WTC11 (cell line): ENCODE results near the gene PLK3. TPM values are rescaled to one million over a fixed set of nuclear protein-coding genes. Genes with fewer than 3 reads are reported as not detected.

ENCODE experiments used
- ATAC-seq: fragments of 200-7000 bp; cut with Tn5 transposase; 2 replicates; pipeline ENCODE4 v1.10.0; 2021; ENCODE audit warnings: mild to moderate bottlenecking, moderate library complexity
- CTCF ChIA-PET: fragments of 300-600 bp; sonication (Branson Sonifier 250); formaldehyde crosslinking; loops from one replicate; lab custom pipeline; 2021; ENCODE audit warnings: antibody characterized with exemption; lab: Charles Lee
- POLR2A ChIA-PET: fragments of 350-600 bp; sonication (Branson Sonifier 250); formaldehyde crosslinking; loops from one replicate; lab custom pipeline; 2021; ENCODE audit warnings: antibody characterized with exemption; lab: Charles Lee
- DNase-seq: peaks from one replicate; pipeline ENCODE4 v3.0.0; 2021; ENCODE audit warnings: low spot score
- H3K27ac Mint-ChIP-seq: 2 replicates; pipeline ENCODE4 v1.8.0; 2021; ENCODE audit warnings: mixed read lengths
- H3K27me3 Mint-ChIP-seq: 2 replicates; pipeline ENCODE4 v1.8.0; 2021; ENCODE audit warnings: low read depth, mild to moderate bottlenecking, moderate library complexity, mixed read lengths
- H3K36me3 Mint-ChIP-seq: 2 replicates; pipeline ENCODE4 v1.8.0; 2021; ENCODE audit warnings: mixed read lengths
- H3K4me1 Mint-ChIP-seq: 2 replicates; pipeline ENCODE4 v1.8.0; 2022; ENCODE audit warnings: mixed read lengths
- H3K4me3 Mint-ChIP-seq: 2 replicates; pipeline ENCODE4 v1.8.0; 2021; ENCODE audit warnings: mild to moderate bottlenecking, moderate library complexity, mixed read lengths
- H3K9me3 Mint-ChIP-seq: 2 replicates; pipeline ENCODE4 v1.8.0; 2021; ENCODE audit warnings: mixed read lengths
- CREB1 ChIP-seq: sonication (generic); formaldehyde crosslinking; IDR thresholded peaks from 2 replicates; pipeline ENCODE4 v1.8.0; 2023; ENCODE audit warnings: mild to moderate bottlenecking, missing genetic modification reagents
- ERG ChIP-seq: fragments of 250-450 bp; sonication (Bioruptor Pico); IDR thresholded peaks from 2 replicates; pipeline ENCODE4 v1.8.0; 2021; ENCODE audit warnings: mild to moderate bottlenecking
- IRF2 ChIP-seq: sonication (generic); formaldehyde crosslinking; IDR thresholded peaks from 2 replicates; pipeline ENCODE4 v1.8.0; 2022; ENCODE audit warnings: low read depth, missing genetic modification reagents, borderline replicate concordance
- NFE2L1 ChIP-seq: sonication (generic); formaldehyde crosslinking; IDR thresholded peaks from 2 replicates; pipeline ENCODE4 v1.8.1; 2023; ENCODE audit warnings: missing genetic modification reagents
- NR3C1 ChIP-seq: sonication (generic); formaldehyde crosslinking; conservative IDR thresholded peaks from 2 replicates; pipeline ENCODE4 v1.8.1; 2023; ENCODE audit warnings: low read depth, mild to moderate bottlenecking, missing genetic modification reagents
- PRDM15 ChIP-seq: sonication (generic); formaldehyde crosslinking; IDR thresholded peaks from 2 replicates; pipeline ENCODE4 v1.8.0; 2022; ENCODE audit warnings: missing genetic modification reagents
- RELA ChIP-seq: sonication (generic); formaldehyde crosslinking; IDR thresholded peaks from 2 replicates; pipeline ENCODE4 v1.8.1; 2022; ENCODE audit warnings: missing genetic modification reagents, mild to moderate bottlenecking, borderline replicate concordance
- RORB ChIP-seq: fragments of 250-450 bp; sonication (Bioruptor Pico); IDR thresholded peaks from 2 replicates; pipeline ENCODE4 v1.9.0; 2021; ENCODE audit warnings: mild to moderate bottlenecking
- SOX15 ChIP-seq: fragments of 250-450 bp; sonication (Bioruptor Pico); IDR thresholded peaks from 2 replicates; pipeline ENCODE4 v1.9.0; 2021; ENCODE audit warnings: mild to moderate bottlenecking
- ZNF138 ChIP-seq: sonication (generic); formaldehyde crosslinking; conservative IDR thresholded peaks from 2 replicates; pipeline ENCODE4 v1.8.1; 2022; ENCODE audit warnings: mild to moderate bottlenecking, moderate library complexity, missing genetic modification reagents
- ZNF232 ChIP-seq: sonication (generic); formaldehyde crosslinking; IDR thresholded peaks from 2 replicates; pipeline ENCODE4 v1.8.0; 2022; ENCODE audit warnings: mild to moderate bottlenecking, missing genetic modification reagents
- ZNF416 ChIP-seq: fragments of 250-450 bp; sonication (Bioruptor Pico); IDR thresholded peaks from 2 replicates; pipeline ENCODE4 v1.9.0; 2021; ENCODE audit warnings: mild to moderate bottlenecking, inconsistent platforms
- total RNA-seq: library from RNA; stranded (reverse); gene quantifications from 3 replicates; pipeline ENCODE4 v1.2.3, GENCODE V29; 2021
- TF ChIP-seq, protein P1 (sequence below): sonication (generic); formaldehyde crosslinking; IDR thresholded peaks from 2 replicates; pipeline ENCODE4 v1.8.1; 2023; ENCODE audit warnings: mild to moderate bottlenecking, moderate library complexity, missing genetic modification reagents
- TF ChIP-seq, protein P2 (sequence below): sonication (generic); formaldehyde crosslinking; IDR thresholded peaks from 2 replicates; pipeline ENCODE4 v1.8.0; 2022; ENCODE audit warnings: mild to moderate bottlenecking, missing genetic modification reagents
- TF ChIP-seq, protein P3 (sequence below): fragments of 250-450 bp; sonication (Bioruptor Pico); IDR thresholded peaks from 2 replicates; pipeline ENCODE4 v2.1.2; 2022; ENCODE audit warnings: mild to moderate bottlenecking, moderate library complexity
- TF ChIP-seq, protein P4 (sequence below): fragments of 250-450 bp; sonication (Bioruptor Pico); IDR thresholded peaks from 2 replicates; pipeline ENCODE4 v1.9.0; 2021; ENCODE audit warnings: mild to moderate bottlenecking
- TF ChIP-seq, protein P5 (sequence below): sonication (generic); formaldehyde crosslinking; IDR thresholded peaks from 2 replicates; pipeline ENCODE4 v1.8.1; 2022; ENCODE audit warnings: mild to moderate bottlenecking, missing genetic modification reagents, moderate library complexity, borderline replicate concordance

The PLK3 gene
- total RNA-seq, 1 experiment from 2014 or later, result 16.4 TPM

DNA sequence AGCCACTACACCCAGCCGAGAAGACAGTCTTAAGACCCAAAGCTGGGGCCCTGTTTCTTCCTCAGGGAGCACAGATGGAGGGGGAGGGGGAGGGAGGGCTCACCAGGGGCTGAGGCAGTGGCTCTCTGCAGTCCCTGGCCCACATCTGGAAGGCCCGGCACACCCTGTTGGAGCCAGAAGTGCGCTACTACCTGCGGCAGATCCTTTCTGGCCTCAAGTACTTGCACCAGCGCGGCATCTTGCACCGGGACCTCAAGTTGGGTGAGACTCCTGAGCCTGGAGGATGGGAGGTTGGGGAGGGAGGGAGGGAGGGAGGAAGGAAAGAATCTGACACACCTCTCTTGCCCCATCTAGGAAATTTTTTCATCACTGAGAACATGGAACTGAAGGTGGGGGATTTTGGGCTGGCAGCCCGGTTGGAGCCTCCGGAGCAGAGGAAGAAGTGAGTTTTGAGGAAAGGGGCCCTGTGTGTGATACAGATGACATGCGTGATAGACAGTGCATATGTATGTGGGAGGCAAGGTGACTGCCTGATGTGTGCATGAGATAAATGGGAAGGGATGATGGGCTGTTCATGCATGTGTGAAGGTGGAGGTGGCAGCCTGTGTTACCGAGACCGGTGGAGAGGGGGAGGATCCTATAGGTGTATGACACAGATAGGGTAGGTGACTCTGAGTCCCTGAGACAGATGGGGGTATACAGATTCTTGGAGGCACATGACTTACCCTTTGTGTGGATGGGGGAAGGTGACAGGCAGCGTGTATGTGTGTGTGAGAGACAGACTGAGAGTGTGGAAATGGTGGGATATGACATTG is 1.5 kb downstream of the PLK3 start:
- no peak for ATAC-seq
- Mint-ChIP-seq H3K27me3 (peaks cover 3% of the 10 kb centered on the region; the same call in 1 of the 2 replicates), H3K36me3 (peaks cover 18% of the 10 kb centered on the region), H3K4me3 (peak overlapping the region; percentile 79), H3K27ac (peak overlapping the region; percentile 5; the same call in 1 of the 2 replicates), H3K4me1 (peaks cover 18% of the 10 kb centered on the region), H3K9me3 (no peaks in the 10 kb centered on the region)
- CTCF ChIA-PET, result interaction anchor here (0.5 to 3.3 kb wide), 8 partner anchors 11 to 209 kb away, joined by 3 to 35 read pairs (median 10); partner anchors contain the start of gene HECTD3
- DNase-seq, result no peak
- POLR2A ChIA-PET, result interaction anchor here (2.0 to 4.3 kb wide), 2 partner anchors 7 to 12 kb away, joined by 24 to 43 read pairs; partner anchors contain the start of gene BTBD19
- TF ChIP-seq CREB1 (no peak), RELA (CRISPR knock-in tag) (no peak), NR3C1 (CRISPR knock-in tag) (no peak), ERG (CRISPR knock-in tag) (no peak), PRDM15 (no peak), SOX15 (CRISPR knock-in tag) (no peak), NFE2L1 (CRISPR knock-in tag) (no peak), IRF2 (CRISPR knock-in tag) (no peak)
- TF ChIP-seq, protein P1, sequence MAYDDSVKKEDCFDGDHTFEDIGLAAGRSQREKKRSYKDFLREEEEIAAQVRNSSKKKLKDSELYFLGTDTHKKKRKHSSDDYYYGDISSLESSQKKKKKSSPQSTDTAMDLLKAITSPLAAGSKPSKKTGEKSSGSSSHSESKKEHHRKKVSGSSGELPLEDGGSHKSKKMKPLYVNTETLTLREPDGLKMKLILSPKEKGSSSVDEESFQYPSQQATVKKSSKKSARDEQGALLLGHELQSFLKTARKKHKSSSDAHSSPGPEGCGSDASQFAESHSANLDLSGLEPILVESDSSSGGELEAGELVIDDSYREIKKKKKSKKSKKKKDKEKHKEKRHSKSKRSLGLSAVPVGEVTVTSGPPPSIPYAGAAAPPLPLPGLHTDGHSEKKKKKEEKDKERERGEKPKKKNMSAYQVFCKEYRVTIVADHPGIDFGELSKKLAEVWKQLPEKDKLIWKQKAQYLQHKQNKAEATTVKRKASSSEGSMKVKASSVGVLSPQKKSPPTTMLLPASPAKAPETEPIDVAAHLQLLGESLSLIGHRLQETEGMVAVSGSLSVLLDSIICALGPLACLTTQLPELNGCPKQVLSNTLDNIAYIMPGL (CRISPR knock-in tag), result no peak
- TF ChIP-seq, protein P2, sequence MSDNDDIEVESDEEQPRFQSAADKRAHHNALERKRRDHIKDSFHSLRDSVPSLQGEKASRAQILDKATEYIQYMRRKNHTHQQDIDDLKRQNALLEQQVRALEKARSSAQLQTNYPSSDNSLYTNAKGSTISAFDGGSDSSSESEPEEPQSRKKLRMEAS (CRISPR knock-in tag), result no peak
- TF ChIP-seq, protein P3, sequence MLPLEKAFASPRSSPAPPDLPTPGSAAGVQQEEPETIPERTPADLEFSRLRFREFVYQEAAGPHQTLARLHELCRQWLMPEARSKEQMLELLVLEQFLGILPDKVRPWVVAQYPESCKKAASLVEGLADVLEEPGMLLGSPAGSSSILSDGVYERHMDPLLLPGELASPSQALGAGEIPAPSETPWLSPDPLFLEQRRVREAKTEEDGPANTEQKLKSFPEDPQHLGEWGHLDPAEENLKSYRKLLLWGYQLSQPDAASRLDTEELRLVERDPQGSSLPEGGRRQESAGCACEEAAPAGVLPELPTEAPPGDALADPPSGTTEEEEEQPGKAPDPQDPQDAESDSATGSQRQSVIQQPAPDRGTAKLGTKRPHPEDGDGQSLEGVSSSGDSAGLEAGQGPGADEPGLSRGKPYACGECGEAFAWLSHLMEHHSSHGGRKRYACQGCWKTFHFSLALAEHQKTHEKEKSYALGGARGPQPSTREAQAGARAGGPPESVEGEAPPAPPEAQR (CRISPR knock-in tag), result no peak

GRCh38 chr1:44802306-44803061 is 2.3 kb downstream of the PLK3 start:
- no peaks in the 10 kb centered on the region for H3K9me3 Mint-ChIP-seq
- CTCF ChIA-PET, result interaction anchor here (0.5 to 1.5 kb wide), 3 partner anchors 18 to 166 kb away, joined by 3 to 4 read pairs (median 4); no protein-coding TSS in a partner anchor
- peaks cover 3% of the 10 kb centered on the region; the same call in 1 of the 2 replicates for H3K27me3 Mint-ChIP-seq
- POLR2A ChIA-PET, result interaction anchor here (4.3 kb wide), 1 partner anchor 11 kb away, joined by 43 read pairs; no protein-coding TSS in a partner anchor
- no peak for DNase-seq
- peak overlapping the region; percentile 3; the same call in 1 of the 2 replicates for H3K4me3 Mint-ChIP-seq
- peak overlapping the region; percentile 5; the same call in 1 of the 2 replicates for H3K27ac Mint-ChIP-seq
- peaks cover 26% of the 10 kb centered on the region for H3K4me1 Mint-ChIP-seq
- peaks cover 22% of the 10 kb centered on the region for H3K36me3 Mint-ChIP-seq
- ATAC-seq, result no peak
- TF ChIP-seq RORB (no peak), ZNF138 (CRISPR knock-in tag) (no peak), ZNF232 (CRISPR knock-in tag) (no peak), ZNF416 (CRISPR knock-in tag) (no peak)
- TF ChIP-seq, protein P4, sequence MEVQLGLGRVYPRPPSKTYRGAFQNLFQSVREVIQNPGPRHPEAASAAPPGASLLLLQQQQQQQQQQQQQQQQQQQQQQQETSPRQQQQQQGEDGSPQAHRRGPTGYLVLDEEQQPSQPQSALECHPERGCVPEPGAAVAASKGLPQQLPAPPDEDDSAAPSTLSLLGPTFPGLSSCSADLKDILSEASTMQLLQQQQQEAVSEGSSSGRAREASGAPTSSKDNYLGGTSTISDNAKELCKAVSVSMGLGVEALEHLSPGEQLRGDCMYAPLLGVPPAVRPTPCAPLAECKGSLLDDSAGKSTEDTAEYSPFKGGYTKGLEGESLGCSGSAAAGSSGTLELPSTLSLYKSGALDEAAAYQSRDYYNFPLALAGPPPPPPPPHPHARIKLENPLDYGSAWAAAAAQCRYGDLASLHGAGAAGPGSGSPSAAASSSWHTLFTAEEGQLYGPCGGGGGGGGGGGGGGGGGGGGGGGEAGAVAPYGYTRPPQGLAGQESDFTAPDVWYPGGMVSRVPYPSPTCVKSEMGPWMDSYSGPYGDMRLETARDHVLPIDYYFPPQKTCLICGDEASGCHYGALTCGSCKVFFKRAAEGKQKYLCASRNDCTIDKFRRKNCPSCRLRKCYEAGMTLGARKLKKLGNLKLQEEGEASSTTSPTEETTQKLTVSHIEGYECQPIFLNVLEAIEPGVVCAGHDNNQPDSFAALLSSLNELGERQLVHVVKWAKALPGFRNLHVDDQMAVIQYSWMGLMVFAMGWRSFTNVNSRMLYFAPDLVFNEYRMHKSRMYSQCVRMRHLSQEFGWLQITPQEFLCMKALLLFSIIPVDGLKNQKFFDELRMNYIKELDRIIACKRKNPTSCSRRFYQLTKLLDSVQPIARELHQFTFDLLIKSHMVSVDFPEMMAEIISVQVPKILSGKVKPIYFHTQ, result no peak
- TF ChIP-seq, protein P5, sequence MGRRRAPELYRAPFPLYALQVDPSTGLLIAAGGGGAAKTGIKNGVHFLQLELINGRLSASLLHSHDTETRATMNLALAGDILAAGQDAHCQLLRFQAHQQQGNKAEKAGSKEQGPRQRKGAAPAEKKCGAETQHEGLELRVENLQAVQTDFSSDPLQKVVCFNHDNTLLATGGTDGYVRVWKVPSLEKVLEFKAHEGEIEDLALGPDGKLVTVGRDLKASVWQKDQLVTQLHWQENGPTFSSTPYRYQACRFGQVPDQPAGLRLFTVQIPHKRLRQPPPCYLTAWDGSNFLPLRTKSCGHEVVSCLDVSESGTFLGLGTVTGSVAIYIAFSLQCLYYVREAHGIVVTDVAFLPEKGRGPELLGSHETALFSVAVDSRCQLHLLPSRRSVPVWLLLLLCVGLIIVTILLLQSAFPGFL (CRISPR knock-in tag), result no peak
- TF ChIP-seq, protein P1 (CRISPR knock-in tag), result no peak
